DND-41 (cell line): ENCODE data around the gene CLTA.

Experiments
- ATAC-seq: fragments of 200-7000 bp; cut with Tn5 transposase; 3 replicates; pipeline ENCODE4 v1.9.1; 2021; ENCODE audit warnings: low read depth; ENCODE audit not compliant: insufficient read depth
- DNase-seq: peaks from one replicate; pipeline ENCODE4 v3.0.0-alpha.2; 2020
- H2AFZ ChIP-seq: 2 replicates; pipeline ENCODE4 v1.6.0; 2012; ENCODE audit warnings: low read depth, low read length
- H3K27ac ChIP-seq: 2 replicates; pipeline ENCODE4 v1.5.1; 2012; ENCODE audit warnings: low read length, inconsistent platforms
- H3K27me3 ChIP-seq: fragments of 200-600 bp; sonication (generic); 2 replicates; pipeline ENCODE4 v1.6.0; 2012; ENCODE audit warnings: low read length, mild to moderate bottlenecking, inconsistent platforms; ENCODE audit not compliant: insufficient read depth, poor library complexity
- H3K36me3 ChIP-seq: 2 replicates; pipeline ENCODE4 v1.5.1; 2012; ENCODE audit warnings: low read length, inconsistent platforms; ENCODE audit not compliant: insufficient read depth
- H3K4me1 ChIP-seq: 2 replicates; pipeline ENCODE4 v1.5.1; 2012; ENCODE audit warnings: mild to moderate bottlenecking, low read length; ENCODE audit not compliant: insufficient read depth
- H3K4me2 ChIP-seq: 2 replicates; pipeline ENCODE4 v1.6.0; 2012; ENCODE audit warnings: mild to moderate bottlenecking, moderate library complexity, low read length, inconsistent platforms; ENCODE audit not compliant: insufficient read depth
- H3K4me3 ChIP-seq, 2 experiments: fragments of 200-600 bp in 1 of 2; shearing (Covaris generic) in 1 of 2; 2 replicates each; pipeline ENCODE4 v1.5.1; 2012 to 2016; ENCODE audit warnings: inconsistent platforms in 2 of 2, low read length in 2 of 2, mild to moderate bottlenecking in 2 of 2, low read depth in 1 of 2, moderate library complexity in 1 of 2
- H3K79me2 ChIP-seq: 2 replicates; pipeline ENCODE4 v1.6.0; 2012; ENCODE audit warnings: low read length, inconsistent platforms; ENCODE audit not compliant: insufficient read depth
- H3K9ac ChIP-seq: 2 replicates; pipeline ENCODE4 v1.6.0; 2012; ENCODE audit warnings: low read depth, mild to moderate bottlenecking, inconsistent platforms, low read length, moderate library complexity
- H3K9me3 ChIP-seq: 2 replicates; pipeline ENCODE4 v1.5.1; 2012; ENCODE audit warnings: low read length, moderate library complexity, mild to moderate bottlenecking, inconsistent platforms; ENCODE audit not compliant: insufficient read depth, severe bottlenecking
- H4K20me1 ChIP-seq: 2 replicates; pipeline ENCODE4 v1.6.0; 2012; ENCODE audit warnings: low read length; ENCODE audit not compliant: insufficient read depth
- EZH2 ChIP-seq: IDR thresholded peaks from 3 replicates; pipeline ENCODE4 v1.6.1; 2012; ENCODE audit warnings: borderline replicate concordance, low read depth, mild to moderate bottlenecking, moderate library complexity, low read length, inconsistent platforms; ENCODE audit not compliant: severe bottlenecking

The CLTA gene

DNA sequence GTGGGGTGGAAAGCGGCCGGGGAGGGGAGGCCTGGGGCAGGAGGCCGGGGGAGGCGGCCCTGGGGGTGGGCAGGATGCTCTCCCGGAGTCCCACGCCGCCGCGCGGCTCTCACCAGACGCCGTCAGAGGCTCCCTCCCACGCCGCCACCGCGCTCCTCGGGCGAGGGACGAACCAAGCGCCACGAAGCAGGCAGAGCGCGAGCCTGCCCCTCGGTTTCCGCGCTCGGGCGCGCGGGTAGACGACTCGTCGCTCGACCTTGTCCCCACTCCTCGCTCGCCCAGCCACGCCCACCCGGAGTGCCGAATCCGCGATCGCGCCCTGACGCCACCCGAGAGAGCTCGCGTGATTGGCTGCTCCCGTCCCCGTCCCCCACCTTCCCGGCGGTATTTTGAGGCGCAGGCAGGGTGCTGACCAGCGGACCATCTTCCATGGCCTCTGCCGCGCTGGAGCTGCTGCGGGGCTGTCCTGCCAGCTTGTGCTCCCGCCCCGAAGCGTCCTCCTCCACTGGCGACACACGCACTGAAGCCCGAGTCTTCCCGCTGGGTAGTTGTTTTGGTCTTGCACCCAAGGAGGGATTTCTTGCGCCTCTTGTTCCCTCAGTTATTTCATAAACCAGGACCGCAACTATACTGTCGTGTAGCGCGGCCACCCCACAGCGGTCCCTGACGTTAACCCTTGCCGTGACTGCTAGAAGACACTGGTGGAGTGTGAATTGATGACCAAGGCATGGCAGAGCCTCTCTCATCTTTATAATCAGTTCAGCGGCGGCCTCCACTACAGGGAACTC lies 67.7 kb downstream of the CLTA start, which contains the start of gene GNE:
Gene GNE, minus strand, starts transcription at position 241 of the 788 bp plus-strand sequence. CDS start 9,093 bp downstream, outside the sequence.
- no peaks in the 10 kb centered on the region for H3K9me3 ChIP-seq
- H4K20me1 ChIP-seq = no peaks in the 10 kb centered on the region
- H3K79me2 ChIP-seq = peaks cover 34% of the 10 kb centered on the region
- peak within 1 kb of the TSS; percentile 74 for H3K4me2 ChIP-seq
- H3K36me3 ChIP-seq = no peaks in the 10 kb centered on the region; the same call in 1 of the 2 replicates
- H2AFZ ChIP-seq = peak within 1 kb of the TSS; percentile 96
- DNase-seq = peak; percentile 95
- peak within 1 kb of the TSS; percentile 68 for H3K9ac ChIP-seq
- ATAC-seq = peak; percentile 89
- H3K27ac ChIP-seq = peak within 1 kb of the TSS; percentile 81
- no peaks in the 10 kb centered on the region for H3K27me3 ChIP-seq
- H3K4me3 ChIP-seq = peak within 1 kb of the TSS; percentile 56 to 91; a peak in 3 of 4 replicates
- no peak for TF ChIP-seq EZH2
- H3K4me1 ChIP-seq = peaks cover 19% of the 10 kb centered on the region

DNA sequence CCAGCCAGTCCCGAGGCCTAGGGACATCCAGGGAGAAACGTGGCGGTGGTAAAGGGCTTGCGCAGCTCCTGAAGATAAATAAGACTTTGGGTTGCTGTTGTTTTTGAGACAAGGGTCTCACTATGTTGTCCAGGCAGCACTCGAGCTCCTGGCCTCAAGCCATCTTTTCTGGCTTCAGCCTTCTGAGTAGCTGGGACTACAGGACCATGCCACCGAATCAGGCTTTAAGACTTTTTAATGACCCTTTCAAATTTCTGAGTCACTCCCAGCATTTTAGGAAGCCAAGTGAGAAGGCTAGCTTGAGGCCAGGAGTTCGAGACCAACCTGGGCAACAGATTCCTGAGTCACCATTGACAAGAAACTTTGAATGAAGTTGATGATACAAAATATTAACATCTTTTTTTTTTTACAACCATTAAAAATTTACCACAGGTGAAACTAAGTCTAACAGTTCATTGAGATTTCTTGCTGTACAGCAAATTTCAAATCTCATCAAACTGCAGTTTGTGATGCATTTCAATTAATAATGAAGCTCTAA lies 68.3 kb downstream of the CLTA start:
- DNase-seq (no peak), ATAC-seq (no peak)
- Histone ChIP-seq H3K79me2 (peaks cover 31% of the 10 kb centered on the region), H3K4me2 (peak overlapping the region; percentile 74), H3K9me3 (no peaks in the 10 kb centered on the region), H3K36me3 (no peaks in the 10 kb centered on the region; the same call in 1 of the 2 replicates), H3K27ac (no peak overlapping the region), H3K4me1 (peaks cover 19% of the 10 kb centered on the region), H3K4me3 (peak overlapping the region; percentile 56 to 91; a peak in 3 of 4 replicates), H3K9ac (peak overlapping the region; percentile 68), H4K20me1 (no peaks in the 10 kb centered on the region), H3K27me3 (no peaks in the 10 kb centered on the region), H2AFZ (peak overlapping the region; percentile 96)
- TF ChIP-seq EZH2 = no peak
